GM21390 (cell line): Measurements from ENCODE around the gene RMC1.
"Not testable (repeated sequence)": the region's sequence is repeated elsewhere in the genome, so short reads cannot be mapped to it uniquely, and the experiment has no call there.

ENCODE experiments used
- ATAC-seq: cut with Tn5 transposase; IDR thresholded peaks from one replicate; pipeline ENCODE4 v1.9.1; 2021; ENCODE audit not compliant: unreplicated experiment

The RMC1 gene

DNA sequence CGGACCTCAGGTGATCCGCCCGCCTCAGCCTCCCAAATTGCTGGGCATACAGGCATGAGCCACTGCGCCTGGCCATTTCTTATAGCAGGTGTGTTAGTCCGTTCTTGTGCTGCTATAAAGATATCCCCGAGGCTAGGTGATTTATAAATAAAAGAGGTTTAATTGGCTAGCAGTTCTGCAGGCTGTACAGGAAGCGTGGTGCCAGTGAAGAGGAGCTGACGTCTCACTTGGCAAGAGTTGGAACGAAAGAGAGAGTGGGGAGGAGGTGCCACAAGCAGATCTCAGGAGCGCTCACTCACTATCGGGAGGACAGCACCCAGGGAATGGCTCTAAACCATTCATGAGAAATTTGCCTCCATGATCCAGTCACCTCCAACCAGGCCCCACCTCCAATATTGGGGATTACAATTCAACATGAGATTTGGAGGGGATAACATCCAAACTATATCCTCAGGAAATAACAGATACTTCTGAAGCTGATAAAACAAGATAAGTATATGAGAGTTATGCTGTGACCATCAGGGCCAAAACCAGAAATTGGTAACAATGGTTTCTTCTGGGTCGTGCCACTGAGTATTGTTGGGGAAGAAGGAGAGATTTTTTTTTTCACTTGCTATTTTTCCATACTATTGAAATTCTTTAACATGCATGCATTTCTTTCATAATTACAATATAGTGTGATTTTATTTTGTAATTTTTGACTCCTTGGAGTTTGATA lies 7.4 kb upstream of the RMC1 start:
- ATAC-seq, result no peak

DNA sequence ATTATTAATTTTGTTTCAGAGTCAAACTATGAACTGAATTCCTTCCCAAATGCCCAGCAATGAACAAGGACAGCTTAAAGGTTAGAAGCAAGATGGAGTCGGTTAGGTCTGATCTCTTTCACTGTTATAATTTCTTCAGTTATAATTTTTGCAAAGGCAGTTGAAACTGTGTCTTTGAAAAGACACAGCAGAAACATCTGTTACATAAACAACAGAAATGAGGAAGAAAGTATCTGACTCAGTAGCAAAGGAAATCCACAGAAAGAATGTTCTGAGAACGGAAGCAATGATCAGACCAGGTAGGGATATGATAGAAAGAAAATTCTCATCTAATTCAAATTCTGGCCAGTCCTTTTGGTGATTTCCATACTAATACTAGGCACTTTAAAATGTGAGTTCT lies 5.2 kb upstream of the RMC1 start:
- no peak for ATAC-seq

DNA sequence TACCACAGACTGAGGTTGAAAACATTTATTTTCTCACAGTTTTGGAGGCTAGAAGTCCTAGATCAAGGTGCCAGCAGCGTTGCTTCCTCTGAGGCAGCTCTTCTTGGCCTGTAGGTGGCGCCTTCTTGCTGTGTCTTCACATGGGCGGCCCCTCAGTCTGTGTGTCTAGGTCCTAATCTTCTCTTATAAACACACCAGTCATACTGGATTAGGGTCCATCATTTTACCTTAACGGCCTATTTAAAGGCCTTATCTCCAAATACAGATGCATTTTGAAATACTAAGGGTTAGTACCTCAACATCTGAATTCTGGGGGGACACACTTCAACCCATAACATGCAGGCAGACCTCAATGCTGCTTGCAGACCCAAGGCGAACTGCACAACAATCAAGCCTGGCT lies 4.4 kb upstream of the RMC1 start:
- ATAC-seq, result peak; percentile 29

DNA sequence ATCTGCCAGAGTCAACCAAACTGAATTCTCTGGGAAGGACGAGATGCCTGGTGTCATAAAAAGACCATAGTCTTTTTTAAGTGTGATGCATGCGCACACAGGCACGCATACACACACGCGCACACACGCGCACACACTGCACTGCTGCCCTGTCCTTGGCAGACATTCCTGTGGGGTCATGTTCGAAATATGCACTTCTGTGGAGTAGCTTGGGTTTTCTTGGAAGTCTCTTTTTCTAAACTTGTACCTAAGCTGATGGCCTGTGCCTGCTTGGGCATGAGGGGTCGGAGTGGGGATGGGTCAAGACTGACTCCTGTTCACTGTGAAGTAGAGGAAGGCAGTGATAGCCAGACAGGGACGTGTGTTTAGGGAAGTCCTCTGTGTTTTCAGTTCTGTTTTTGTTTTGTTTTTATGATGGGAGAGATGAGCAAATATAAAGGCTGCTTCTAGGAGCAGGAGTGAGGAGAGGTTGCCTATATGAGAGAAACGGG lies 4.0 kb upstream of the RMC1 start:
- ATAC-seq, result no peak

DNA sequence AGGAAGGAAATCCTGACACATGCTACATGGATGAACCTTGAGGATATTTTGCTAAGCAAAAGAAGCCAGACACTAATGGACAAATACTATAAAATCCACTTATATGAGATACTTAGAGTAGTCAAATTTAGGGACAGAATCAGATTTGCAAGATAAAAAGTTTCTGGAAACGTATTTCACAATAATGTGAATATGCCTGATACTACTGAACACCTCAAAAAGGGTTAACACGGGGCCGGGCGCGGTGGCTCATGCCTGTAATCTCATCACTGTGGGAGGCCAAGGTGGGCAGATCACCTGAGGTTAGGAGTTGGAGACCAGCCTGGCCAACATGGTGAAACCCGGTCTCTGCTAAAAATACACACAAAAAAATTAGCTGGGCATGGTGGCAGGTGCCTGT lies 1.7 kb upstream of the RMC1 start:
- no peak for ATAC-seq

DNA sequence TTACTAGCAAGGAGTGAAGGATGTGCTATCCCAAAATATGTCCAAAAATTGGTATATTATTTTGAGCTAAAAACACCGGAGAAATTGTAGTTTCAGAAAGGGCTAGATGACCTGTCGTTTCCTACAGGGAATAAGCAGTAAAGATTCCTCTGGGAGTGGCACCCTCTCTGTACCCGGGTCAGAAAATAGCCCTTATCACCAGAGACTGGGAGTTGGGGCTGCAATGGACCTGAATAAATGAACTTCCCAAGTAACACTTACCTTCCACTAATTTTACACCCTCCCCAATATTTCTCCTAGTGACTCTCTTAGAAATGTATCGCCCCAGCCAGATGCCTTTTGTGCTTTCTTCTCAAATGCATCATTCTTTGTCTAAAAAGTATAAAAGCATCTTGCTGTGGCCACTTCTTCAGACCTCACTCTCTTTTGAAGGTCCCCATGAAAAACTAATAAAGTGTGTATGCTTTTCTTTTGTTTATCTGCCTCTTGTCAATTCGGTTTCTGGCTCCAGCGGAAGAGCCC lies 734 bp upstream of the RMC1 start:
- ATAC-seq, result no peak

- no peak for ATAC-seq
These were observed 643 bp downstream of the RMC1 start for GRCh38 chr18:23503963-23504344.

DNA sequence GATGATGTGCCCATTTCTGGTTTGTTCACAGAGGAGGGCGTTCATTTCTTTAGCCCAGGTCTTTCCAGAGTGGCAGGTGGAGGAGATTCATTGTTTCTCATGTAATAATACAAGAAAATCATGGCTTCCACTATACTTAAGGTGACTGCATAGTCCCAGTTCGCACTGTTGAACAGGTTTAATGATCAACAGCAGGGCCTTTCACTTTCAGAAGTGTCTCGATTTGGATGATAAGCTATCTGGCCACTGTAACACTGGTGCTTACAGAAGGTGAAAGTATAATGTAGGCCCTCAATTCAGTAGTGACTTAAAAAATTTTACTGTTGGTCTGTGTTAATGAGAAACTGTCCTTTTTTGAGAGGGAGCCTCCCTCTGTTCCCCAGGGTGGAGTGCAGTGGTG lies 1.4 kb downstream of the RMC1 start:
- peak; percentile 45 for ATAC-seq

DNA sequence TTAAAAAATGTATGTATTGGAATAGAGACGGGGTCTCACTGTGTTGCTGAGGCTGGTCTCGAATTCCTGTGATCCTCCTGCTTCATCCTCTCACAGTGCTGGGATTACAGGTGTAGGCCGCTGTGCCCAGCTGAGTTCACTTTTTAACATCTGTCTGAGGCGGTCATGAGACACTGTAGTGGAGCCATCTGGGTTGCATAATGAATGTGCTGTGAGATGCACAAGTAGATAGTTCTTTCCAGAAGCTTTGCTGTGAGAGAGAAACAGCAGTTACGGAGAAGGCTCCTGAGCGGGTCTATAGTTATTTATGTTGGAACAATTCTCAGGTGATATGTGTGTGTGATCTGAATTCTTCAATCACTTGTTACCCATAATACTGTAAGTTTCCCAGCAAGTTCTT lies 3.1 kb downstream of the RMC1 start:
- ATAC-seq, result no peak

DNA sequence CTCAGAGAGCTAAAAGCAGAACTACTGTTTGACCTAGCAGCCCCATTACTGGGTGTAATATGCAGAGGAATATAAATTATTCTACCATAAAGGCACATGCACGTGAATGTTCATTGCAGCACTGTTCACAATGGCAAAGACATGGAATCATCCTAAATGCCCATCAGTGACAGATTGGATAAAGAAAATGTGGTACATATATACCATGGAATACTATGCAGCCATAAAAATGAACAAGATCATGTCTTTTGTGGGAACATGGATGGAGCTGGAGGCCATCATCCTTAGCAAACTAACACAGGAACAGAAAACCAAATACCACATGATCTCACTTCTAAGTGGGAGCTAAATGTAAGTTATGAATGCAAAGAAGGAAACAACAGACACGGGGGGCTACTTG lies 7.6 kb downstream of the RMC1 start:
- ATAC-seq, result not testable (repeated sequence)

GRCh38 chr18:23512216-23512615 lies 8.9 kb downstream of the RMC1 start:
- ATAC-seq, result not testable (repeated sequence)

GRCh38 chr18:23512641-23513040 lies 9.3 kb downstream of the RMC1 start:
- ATAC-seq, result no peak

- ATAC-seq, result peak; percentile 88
These were observed 12.7 kb downstream of the RMC1 start for GRCh38 chr18:23515911-23516546.

DNA sequence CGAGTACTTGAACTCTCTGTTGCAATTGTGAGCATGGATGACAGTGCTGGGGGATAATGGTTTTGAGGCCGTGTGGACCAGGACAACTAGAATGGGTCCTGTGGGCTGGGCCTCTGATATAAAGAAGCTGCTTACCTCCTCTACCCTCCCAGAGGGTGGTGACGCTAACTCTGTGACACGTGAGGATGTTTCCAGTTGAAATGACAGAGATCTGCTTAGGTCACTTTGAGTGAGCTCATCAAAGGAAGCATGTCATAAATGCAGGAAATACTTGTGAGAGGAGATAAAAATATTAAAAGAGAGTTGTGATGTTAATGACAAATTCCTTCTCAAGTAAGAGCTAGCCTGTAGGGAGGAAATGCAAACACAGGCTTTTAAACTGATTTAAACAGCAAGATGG lies 16.4 kb downstream of the RMC1 start:
- no peak for ATAC-seq

- ATAC-seq, result no peak
These were observed 18.0 kb downstream of the RMC1 start for GRCh38 chr18:23521271-23521670.

- ATAC-seq, result no peak
These were observed 18.6 kb downstream of the RMC1 start for GRCh38 chr18:23521907-23522306.

DNA sequence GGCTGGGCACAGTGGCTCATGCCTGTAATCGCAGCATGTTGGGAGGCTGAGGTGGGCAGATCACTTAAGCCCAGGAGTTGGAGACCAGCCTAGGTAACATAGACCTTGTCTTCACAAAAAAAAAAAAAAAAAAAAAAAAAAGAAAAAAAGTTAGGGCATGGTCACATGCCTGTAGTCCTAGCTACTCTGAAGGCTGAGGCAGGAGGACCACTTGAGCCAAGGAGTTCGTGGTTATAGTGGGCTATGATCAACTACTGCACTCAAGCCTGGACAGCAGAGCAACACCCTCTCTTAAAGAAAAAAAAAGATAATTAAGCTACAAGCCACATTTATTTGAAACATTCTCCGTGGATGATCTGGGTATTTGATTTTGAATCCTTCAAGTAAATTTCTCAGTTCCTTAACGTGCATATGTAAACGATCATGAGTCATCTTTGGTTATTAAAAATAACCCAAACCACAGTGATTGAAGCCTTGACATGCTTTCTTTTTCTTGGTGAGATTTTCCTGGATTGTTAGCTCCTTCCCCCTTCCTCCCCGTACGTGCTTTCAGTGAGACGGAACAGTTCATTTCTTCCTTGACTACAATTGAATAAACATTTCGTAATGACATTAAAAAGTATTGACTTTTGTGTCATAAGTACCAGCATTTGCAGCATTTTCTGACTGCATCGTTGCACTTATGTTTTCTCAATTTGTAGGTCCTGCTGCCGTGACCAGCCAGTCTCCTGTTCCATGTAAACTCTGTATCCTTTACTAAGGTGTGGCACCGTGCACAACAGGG lies 20.3 kb downstream of the RMC1 start:
- peak; percentile 53 for ATAC-seq

GRCh38 chr18:23524213-23524707 lies 20.9 kb downstream of the RMC1 start:
- no peak for ATAC-seq

DNA sequence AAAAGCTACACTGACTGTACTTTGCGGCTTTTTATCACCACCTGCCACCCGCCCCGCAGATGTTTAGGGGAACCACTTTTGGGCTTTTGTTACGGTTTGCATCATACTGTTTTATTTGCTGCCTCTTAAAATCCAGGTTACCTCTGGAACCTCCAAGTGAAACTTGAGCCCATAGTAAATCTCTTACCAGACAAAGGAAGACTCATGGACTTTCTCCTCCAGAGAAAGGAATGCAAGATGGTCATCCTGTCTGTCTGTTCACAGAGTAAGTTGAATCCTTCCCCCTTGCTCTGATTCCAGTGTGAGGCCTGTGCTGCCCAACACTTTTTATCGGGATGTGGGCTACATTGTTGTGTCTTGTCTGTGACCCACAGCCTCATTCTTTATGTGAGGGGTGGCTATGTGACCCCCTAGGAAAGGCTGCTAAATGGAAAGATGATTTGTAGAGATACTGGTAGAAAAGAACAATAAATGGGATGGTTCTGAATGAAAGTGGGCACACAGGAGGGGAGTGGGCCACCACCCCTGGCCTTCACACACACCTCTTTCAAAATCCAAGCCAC lies 23.3 kb downstream of the RMC1 start:
- ATAC-seq, result no peak

- ATAC-seq, result no peak
These were observed 25.5 kb downstream of the RMC1 start for GRCh38 chr18:23528580-23529472.
